Activated T-helper 2 cell treated with anti-CD3 and anti-CD28 coated beads, Interferon-gamma antibody, Interleukin-2, Interleukin-4, amounts not matched to agents 10 μg/mL and 5 μg/mL and 100 μg/mL, durations not matched to agents 14 hours and 24 hours and 36 hours (primary cell): Measurements from ENCODE around the gene ITGB5. TPM values are rescaled to one million over a fixed set of nuclear protein-coding genes. Genes with fewer than 3 reads are reported as not detected.

Source experiments
- DNase-seq: peaks from one replicate; pipeline ENCODE4 v3.0.0; 2021; ENCODE audit warnings: low spot score
- H3K27ac Mint-ChIP-seq: one replicate; pipeline ENCODE4 v1.8.0; 2021; ENCODE audit warnings: mixed read lengths
- H3K27me3 Mint-ChIP-seq: one replicate; pipeline ENCODE4 v1.8.0; 2021; ENCODE audit warnings: low read depth, mixed read lengths
- H3K36me3 Mint-ChIP-seq: one replicate; pipeline ENCODE4 v1.8.0; 2021; ENCODE audit warnings: low read depth, mixed read lengths
- H3K4me1 Mint-ChIP-seq: one replicate; pipeline ENCODE4 v1.8.0; 2021; ENCODE audit warnings: low read depth, mixed read lengths
- H3K4me3 Mint-ChIP-seq: one replicate; pipeline ENCODE4 v1.8.0; 2021; ENCODE audit warnings: low read depth, mild to moderate bottlenecking, moderate library complexity, mixed read lengths
- H3K9me3 Mint-ChIP-seq: one replicate; pipeline ENCODE4 v1.8.0; 2021; ENCODE audit warnings: mixed read lengths
- intact Hi-C: fragments of 100-400 bp; cut with micrococcal nuclease; formaldehyde crosslinking; loops from one replicate; pipeline ENCODE4 v1.15.1; 2023
- total RNA-seq: library from RNA; stranded (reverse); gene quantifications from 2 replicates; pipeline ENCODE4 v1.2.3, GENCODE V29; 2022

ITGB5 gene
- total RNA-seq, 1 donor from 2014 or later = 4.3 TPM

GRCh38 chr3:124873226-124873625 lies 13.9 kb downstream of the ITGB5 start:
- Mint-ChIP-seq H3K9me3 (no peaks in the 10 kb centered on the region), H3K36me3 (no peaks in the 10 kb centered on the region), H3K4me1 (peaks cover under 1% of the 10 kb centered on the region), H3K27ac (no peak overlapping the region), H3K27me3 (peaks cover 24% of the 10 kb centered on the region), H3K4me3 (no peak overlapping the region)
- intact Hi-C loops = no loop called here
- DNase-seq = no peak

- Mint-ChIP-seq H3K4me3 (no peak overlapping the region), H3K27me3 (peaks cover 12% of the 10 kb centered on the region), H3K36me3 (no peaks in the 10 kb centered on the region), H3K9me3 (no peaks in the 10 kb centered on the region), H3K27ac (no peak overlapping the region), H3K4me1 (no peaks in the 10 kb centered on the region)
- no peak for DNase-seq
- intact Hi-C loops = no loop called here
These were observed 19.7 kb downstream of the ITGB5 start for GRCh38 chr3:124867511-124867910.

DNA sequence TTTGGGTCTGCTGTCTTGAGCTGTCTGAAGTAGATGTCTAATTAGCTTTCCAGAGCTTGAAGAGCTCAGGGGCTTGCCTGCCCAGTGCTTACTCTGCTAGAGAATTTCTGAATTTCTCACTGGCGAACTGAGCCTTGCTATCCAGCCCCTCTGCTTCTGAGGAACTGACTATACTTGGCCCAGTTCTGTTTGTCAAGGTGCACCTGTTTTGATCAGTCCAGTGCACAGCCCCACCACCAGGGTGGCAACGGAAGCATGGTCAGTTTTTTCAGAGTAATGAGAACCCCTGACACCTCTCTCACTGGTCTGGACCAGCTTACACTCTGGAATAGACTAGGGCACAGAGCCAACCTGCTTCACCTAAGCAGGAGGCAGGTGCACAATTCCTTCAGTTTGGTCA lies 25.2 kb downstream of the ITGB5 start:
- no peak for DNase-seq
- H3K4me3 Mint-ChIP-seq = no peak overlapping the region
- no peak overlapping the region for H3K27ac Mint-ChIP-seq
- no peaks in the 10 kb centered on the region for H3K4me1 Mint-ChIP-seq
- peaks cover 13% of the 10 kb centered on the region for H3K27me3 Mint-ChIP-seq
- H3K36me3 Mint-ChIP-seq = no peaks in the 10 kb centered on the region
- intact Hi-C loops = no loop called here
- H3K9me3 Mint-ChIP-seq = no peaks in the 10 kb centered on the region

DNA sequence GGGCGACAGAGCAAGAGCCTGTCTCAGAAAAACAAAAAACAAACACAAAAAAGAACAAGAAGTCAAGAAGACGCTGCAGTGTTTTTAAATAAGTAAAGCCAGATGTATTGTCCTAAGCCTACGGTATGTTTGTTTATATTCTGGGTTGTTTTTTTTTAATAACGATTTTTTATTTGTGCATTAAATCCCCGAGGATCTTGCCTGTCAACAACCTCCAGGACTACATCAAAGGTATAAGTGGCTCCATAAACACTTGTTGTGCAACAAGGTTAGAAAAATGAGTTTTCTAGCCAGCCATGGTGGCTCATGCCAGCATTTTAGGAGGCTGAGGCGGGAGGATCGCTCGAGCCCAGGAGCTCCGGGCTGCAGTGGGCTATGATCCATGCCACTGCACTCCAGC lies 26.1 kb downstream of the ITGB5 start:
- H3K27me3 Mint-ChIP-seq = peaks cover 15% of the 10 kb centered on the region
- no peak overlapping the region for H3K27ac Mint-ChIP-seq
- intact Hi-C loops = no loop called here
- H3K4me3 Mint-ChIP-seq = no peak overlapping the region
- no peaks in the 10 kb centered on the region for H3K36me3 Mint-ChIP-seq
- no peaks in the 10 kb centered on the region for H3K4me1 Mint-ChIP-seq
- DNase-seq = no peak
- H3K9me3 Mint-ChIP-seq = no peaks in the 10 kb centered on the region

- no peak overlapping the region for H3K27ac Mint-ChIP-seq
- no peak overlapping the region for H3K4me3 Mint-ChIP-seq
- peaks cover 15% of the 10 kb centered on the region for H3K27me3 Mint-ChIP-seq
- no peaks in the 10 kb centered on the region for H3K36me3 Mint-ChIP-seq
- intact Hi-C loops = no loop called here
- H3K4me1 Mint-ChIP-seq = no peaks in the 10 kb centered on the region
- no peaks in the 10 kb centered on the region for H3K9me3 Mint-ChIP-seq
- no peak for DNase-seq
These were observed 26.6 kb downstream of the ITGB5 start for GRCh38 chr3:124860599-124860998.

GRCh38 chr3:124859025-124859424 lies 28.1 kb downstream of the ITGB5 start:
- Mint-ChIP-seq H3K4me3 (no peak overlapping the region), H3K27ac (no peak overlapping the region), H3K9me3 (no peaks in the 10 kb centered on the region), H3K36me3 (no peaks in the 10 kb centered on the region), H3K4me1 (no peaks in the 10 kb centered on the region), H3K27me3 (peaks cover 15% of the 10 kb centered on the region)
- intact Hi-C loops = no loop called here
- no peak for DNase-seq

DNA sequence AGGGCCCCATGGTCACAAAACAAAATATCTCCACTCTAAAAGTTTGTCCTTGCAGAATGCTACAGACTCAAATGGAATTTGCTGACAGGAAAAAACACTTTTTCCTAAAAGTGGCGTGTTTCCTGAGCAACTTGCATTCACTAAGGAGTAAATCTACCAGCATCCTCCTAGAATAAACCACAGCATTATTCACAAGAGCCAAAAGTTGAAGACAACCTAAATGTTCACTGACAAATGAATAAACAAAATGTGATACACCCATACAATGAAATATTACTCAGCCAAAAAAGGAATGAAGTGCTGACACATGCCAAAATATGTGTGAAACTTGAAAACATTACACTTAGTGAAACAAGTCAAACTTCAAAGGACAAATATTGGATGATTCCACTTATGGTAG lies 28.9 kb downstream of the ITGB5 start:
- intact Hi-C loops = no loop called here
- no peak for DNase-seq
- no peak overlapping the region for H3K27ac Mint-ChIP-seq
- no peaks in the 10 kb centered on the region for H3K4me1 Mint-ChIP-seq
- no peaks in the 10 kb centered on the region for H3K36me3 Mint-ChIP-seq
- peaks cover 18% of the 10 kb centered on the region for H3K27me3 Mint-ChIP-seq
- no peaks in the 10 kb centered on the region for H3K9me3 Mint-ChIP-seq
- no peak overlapping the region for H3K4me3 Mint-ChIP-seq

DNA sequence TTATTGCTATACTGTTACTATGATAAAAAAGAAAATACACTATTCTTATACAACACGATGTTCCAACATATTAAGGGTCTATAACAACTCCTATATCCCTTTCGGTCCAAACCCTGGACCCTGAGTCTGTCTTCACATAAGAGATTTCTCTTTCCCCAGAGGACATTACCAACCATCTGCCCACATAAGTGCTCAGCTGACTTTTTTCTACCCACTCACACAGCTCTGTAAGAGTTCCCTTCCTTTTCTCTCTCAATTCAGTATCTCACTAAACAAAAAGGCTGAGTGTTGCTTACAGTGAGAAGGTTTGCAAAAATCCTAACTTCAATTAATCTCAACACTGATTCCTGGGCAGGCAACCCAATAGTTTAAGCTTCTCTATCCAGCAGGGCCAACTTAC lies 30.5 kb downstream of the ITGB5 start:
- H3K27me3 Mint-ChIP-seq = peaks cover 20% of the 10 kb centered on the region
- no peak for DNase-seq
- no peak overlapping the region for H3K27ac Mint-ChIP-seq
- H3K9me3 Mint-ChIP-seq = no peaks in the 10 kb centered on the region
- H3K4me1 Mint-ChIP-seq = no peaks in the 10 kb centered on the region
- H3K36me3 Mint-ChIP-seq = no peaks in the 10 kb centered on the region
- intact Hi-C loops = no loop called here
- no peak overlapping the region for H3K4me3 Mint-ChIP-seq

DNA sequence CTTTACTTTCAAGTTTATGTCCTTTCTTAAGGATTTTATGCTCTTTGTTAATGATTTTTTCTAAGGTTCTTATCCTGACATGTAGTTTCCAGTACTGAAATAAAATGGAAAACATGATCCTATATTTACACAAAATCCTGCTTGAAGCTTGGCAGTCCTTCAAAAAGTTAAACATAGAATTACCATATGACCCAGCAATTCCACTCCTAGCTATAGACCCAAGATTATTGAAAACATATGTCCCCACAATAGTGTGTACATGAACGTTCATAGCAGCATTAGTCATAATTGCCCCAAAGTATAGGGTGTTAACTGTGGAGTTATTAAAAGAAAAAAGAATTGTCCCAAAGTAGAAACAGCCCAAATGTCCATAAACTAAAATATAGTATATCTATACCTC lies 33.2 kb downstream of the ITGB5 start:
- intact Hi-C loops = no loop called here
- H3K4me1 Mint-ChIP-seq = no peaks in the 10 kb centered on the region
- peaks cover 14% of the 10 kb centered on the region for H3K27me3 Mint-ChIP-seq
- H3K36me3 Mint-ChIP-seq = no peaks in the 10 kb centered on the region
- no peak overlapping the region for H3K4me3 Mint-ChIP-seq
- DNase-seq = no peak
- no peak overlapping the region for H3K27ac Mint-ChIP-seq
- H3K9me3 Mint-ChIP-seq = no peaks in the 10 kb centered on the region

DNA sequence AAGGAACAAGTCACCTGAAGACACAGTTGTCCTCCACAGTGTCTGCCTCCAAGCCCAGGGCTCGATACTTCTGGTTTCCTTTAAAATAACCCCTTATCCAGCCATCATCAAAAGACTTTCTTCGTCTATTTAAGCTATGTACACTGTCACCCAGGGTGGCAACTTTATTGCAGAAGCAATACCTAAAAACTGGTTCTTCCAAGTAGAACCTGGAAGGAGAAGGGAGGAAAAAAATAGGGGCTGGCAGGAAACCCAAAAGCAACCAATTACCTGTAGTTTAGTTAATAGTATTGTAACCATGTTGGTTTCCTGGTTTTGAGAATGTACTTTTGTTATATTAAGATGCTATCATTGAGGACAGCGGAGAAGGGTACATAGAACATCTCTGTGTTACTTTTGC lies 33.7 kb downstream of the ITGB5 start:
- no peaks in the 10 kb centered on the region for H3K4me1 Mint-ChIP-seq
- no peak overlapping the region for H3K27ac Mint-ChIP-seq
- intact Hi-C loops = no loop called here
- no peak for DNase-seq
- no peak overlapping the region for H3K4me3 Mint-ChIP-seq
- no peaks in the 10 kb centered on the region for H3K9me3 Mint-ChIP-seq
- H3K27me3 Mint-ChIP-seq = peaks cover 12% of the 10 kb centered on the region
- H3K36me3 Mint-ChIP-seq = no peaks in the 10 kb centered on the region

DNA sequence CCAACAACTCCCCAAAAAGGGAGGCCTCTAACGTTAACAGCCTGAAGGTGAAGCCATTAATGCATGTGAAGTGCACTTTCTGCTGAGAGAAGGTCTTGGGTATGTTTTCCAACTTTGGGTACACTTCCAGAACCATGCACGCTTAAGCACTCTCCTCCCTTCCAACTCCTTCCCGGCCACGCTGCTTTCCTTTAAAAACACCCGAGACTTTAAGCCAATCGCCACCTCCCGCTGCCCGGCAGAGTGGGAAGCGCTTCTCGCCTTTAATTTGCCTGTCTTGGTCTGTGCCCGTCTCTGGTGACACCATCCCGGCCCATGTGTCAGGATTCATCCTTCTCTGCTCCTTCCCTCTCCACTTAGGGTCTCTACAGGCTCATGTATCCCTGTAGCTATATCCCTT lies 35.3 kb downstream of the ITGB5 start:
- no peak for DNase-seq
- Mint-ChIP-seq H3K4me3 (no peak overlapping the region), H3K36me3 (no peaks in the 10 kb centered on the region), H3K27ac (no peak overlapping the region), H3K9me3 (no peaks in the 10 kb centered on the region), H3K4me1 (no peaks in the 10 kb centered on the region), H3K27me3 (peaks cover 15% of the 10 kb centered on the region)
- intact Hi-C loops = no loop called here

DNA sequence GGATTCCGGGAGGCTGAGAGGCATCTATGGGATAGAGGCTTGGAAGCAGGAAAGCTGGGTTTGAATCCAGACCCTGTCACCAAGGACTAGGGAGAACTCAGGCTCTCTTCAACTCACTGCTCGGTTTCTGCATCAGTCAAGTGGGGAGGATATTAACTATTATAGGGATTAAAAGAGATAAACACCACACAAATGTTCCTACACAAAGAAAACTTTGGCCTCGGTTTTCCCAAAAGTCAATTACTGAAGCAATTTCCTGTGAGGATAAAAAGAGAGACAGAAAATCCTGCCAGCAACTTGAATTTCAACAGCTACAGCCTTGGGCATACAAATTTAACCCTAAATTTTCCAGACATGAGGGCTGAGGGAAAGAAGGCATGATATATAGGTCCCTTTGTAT lies 36.0 kb downstream of the ITGB5 start:
- Mint-ChIP-seq H3K4me3 (no peak overlapping the region), H3K36me3 (no peaks in the 10 kb centered on the region), H3K9me3 (no peaks in the 10 kb centered on the region), H3K27ac (no peak overlapping the region), H3K4me1 (no peaks in the 10 kb centered on the region), H3K27me3 (peaks cover 13% of the 10 kb centered on the region)
- intact Hi-C loops = no loop called here
- DNase-seq = no peak

DNA sequence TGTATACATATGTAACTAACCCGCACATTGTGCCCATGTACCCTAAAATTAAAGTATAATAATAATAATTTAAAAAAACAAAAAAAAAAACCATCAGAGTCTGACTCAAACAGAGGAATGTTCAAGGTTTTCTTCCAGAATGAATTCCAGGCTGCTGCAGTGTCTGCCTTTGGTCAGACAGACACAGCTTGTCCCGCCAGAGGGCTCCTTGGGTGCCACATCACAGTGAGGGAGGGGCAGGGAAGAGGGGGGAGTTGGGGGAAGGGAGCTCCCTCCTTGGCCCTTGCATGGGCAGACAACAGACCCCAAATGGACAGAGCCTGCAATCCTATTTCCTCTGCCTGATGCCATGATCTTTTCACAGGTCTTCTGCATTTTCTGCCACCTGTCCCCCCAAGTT lies 36.5 kb downstream of the ITGB5 start:
- Mint-ChIP-seq H3K4me1 (no peaks in the 10 kb centered on the region), H3K9me3 (no peaks in the 10 kb centered on the region), H3K27me3 (peaks cover 13% of the 10 kb centered on the region)

GRCh38 chr3:124850212-124850611 lies 37.0 kb downstream of the ITGB5 start:
- Mint-ChIP-seq H3K36me3 (no peaks in the 10 kb centered on the region), H3K9me3 (no peaks in the 10 kb centered on the region), H3K4me1 (no peaks in the 10 kb centered on the region), H3K27ac (no peak overlapping the region), H3K27me3 (peaks cover 13% of the 10 kb centered on the region), H3K4me3 (no peak overlapping the region)
- DNase-seq = no peak
- intact Hi-C loops = no loop called here

More for the DNA sequence above, 36.5 kb downstream of the ITGB5 start:
- no peaks in the 10 kb centered on the region for H3K36me3 Mint-ChIP-seq
- intact Hi-C loops = no loop called here
- no peak overlapping the region for H3K4me3 Mint-ChIP-seq
- DNase-seq = no peak
- no peak overlapping the region for H3K27ac Mint-ChIP-seq
